ENCODE data around the gene SORL1. TPM values are rescaled to one million over a fixed set of nuclear protein-coding genes. Genes with fewer than 3 reads are reported as not detected.
"Not testable (repeated sequence)": the region's sequence is repeated elsewhere in the genome, so short reads cannot be mapped to it uniquely, and the experiment has no call there.

SORL1 gene
- total RNA-seq, 1 donor from 2014 or later: 14.3 TPM

GRCh38 chr11:121630041-121630440, 177.9 kb downstream of the SORL1 start:
- no peak for ATAC-seq

- no peak for ATAC-seq
These were observed 179.3 kb downstream of the SORL1 start for GRCh38 chr11:121631456-121631855.

- ATAC-seq: no peak
These were observed 182.2 kb downstream of the SORL1 start for GRCh38 chr11:121634273-121634672.

- peak; percentile 69 for ATAC-seq
These were observed 182.8 kb downstream of the SORL1 start for GRCh38 chr11:121634889-121635288.

- peak; percentile 68 for ATAC-seq
These were observed 184.1 kb downstream of the SORL1 start for GRCh38 chr11:121636081-121636799.

GRCh38 chr11:121636800-121637176, 184.7 kb downstream of the SORL1 start:
- ATAC-seq: no peak

- ATAC-seq: not testable (repeated sequence)
These were observed 185.5 kb downstream of the SORL1 start for GRCh38 chr11:121637587-121637986.

GRCh38 chr11:121643479-121644186, 191.5 kb downstream of the SORL1 start:
- ATAC-seq: peak; percentile 25

GRCh38 chr11:121644187-121644512, 192.0 kb downstream of the SORL1 start:
- ATAC-seq: no peak

GRCh38 chr11:121645001-121645400, 192.9 kb downstream of the SORL1 start:
- no peak for ATAC-seq

GRCh38 chr11:121645596-121645995, 193.5 kb downstream of the SORL1 start:
- ATAC-seq: no peak

GRCh38 chr11:121648306-121648705, 196.2 kb downstream of the SORL1 start:
- ATAC-seq: no peak

GRCh38 chr11:121649798-121650197, 197.7 kb downstream of the SORL1 start:
- ATAC-seq: no peak

GRCh38 chr11:121650351-121651256, 198.5 kb downstream of the SORL1 start:
- no peak for ATAC-seq

- no peak for ATAC-seq
These were observed 199.1 kb downstream of the SORL1 start for GRCh38 chr11:121651257-121651605.

- ATAC-seq: no peak
These were observed 200.9 kb downstream of the SORL1 start for GRCh38 chr11:121652971-121653370.

- ATAC-seq: no peak
These were observed 202.2 kb downstream of the SORL1 start for GRCh38 chr11:121654259-121654842.

GRCh38 chr11:121654843-121655536, 202.9 kb downstream of the SORL1 start:
- ATAC-seq: no peak

- ATAC-seq: peak; percentile 95
These were observed 203.6 kb downstream of the SORL1 start for GRCh38 chr11:121655537-121656327.

GRCh38 chr11:121656328-121657090, 204.4 kb downstream of the SORL1 start:
- no peak for ATAC-seq

- no peak for ATAC-seq
These were observed 205.0 kb downstream of the SORL1 start for GRCh38 chr11:121657146-121657545.

Data from esophagus mucosa (tissue), 1 donor.